IPS-18a (cell line): ENCODE results near the gene ZNHIT1.

Source experiments
- H3K27ac ChIP-seq: one replicate; pipeline ENCODE4 v1.5.1; 2013; ENCODE audit warnings: low read length
- H3K27me3 ChIP-seq: one replicate; pipeline ENCODE4 v1.6.1; 2013; ENCODE audit warnings: mild to moderate bottlenecking, low read length; ENCODE audit not compliant: control insufficient read depth, insufficient read depth
- H3K36me3 ChIP-seq: one replicate; pipeline ENCODE4 v1.6.1; 2013; ENCODE audit warnings: low read depth, low read length; ENCODE audit not compliant: control insufficient read depth
- H3K4me1 ChIP-seq: one replicate; pipeline ENCODE4 v1.6.1; 2013; ENCODE audit warnings: low read depth, low read length; ENCODE audit not compliant: control insufficient read depth
- H3K4me3 ChIP-seq: one replicate; pipeline ENCODE4 v1.5.1; 2013; ENCODE audit warnings: low read length
- H3K9ac ChIP-seq: one replicate; pipeline ENCODE4 v1.6.1; 2013; ENCODE audit warnings: mild to moderate bottlenecking, low read length, moderate library complexity
- H3K9me3 ChIP-seq: one replicate; pipeline ENCODE4 v1.6.1; 2013; ENCODE audit warnings: low read depth, low read length; ENCODE audit not compliant: control insufficient read depth

ZNHIT1 gene

GRCh38 chr7:101208794-101209193 lies 9.2 kb upstream of the ZNHIT1 start:
- no peak overlapping the region for H3K9ac ChIP-seq
- H3K36me3 ChIP-seq: peaks cover 7% of the 10 kb centered on the region
- H3K4me1 ChIP-seq: no peaks in the 10 kb centered on the region
- no peaks in the 10 kb centered on the region for H3K27me3 ChIP-seq
- no peak overlapping the region for H3K27ac ChIP-seq
- H3K9me3 ChIP-seq: no peaks in the 10 kb centered on the region
- no peak overlapping the region for H3K4me3 ChIP-seq

GRCh38 chr7:101210143-101210542 lies 7.8 kb upstream of the ZNHIT1 start:
- Histone ChIP-seq H3K9ac (no peak overlapping the region), H3K4me1 (no peaks in the 10 kb centered on the region), H3K36me3 (peaks cover 11% of the 10 kb centered on the region)

GRCh38 chr7:101211501-101211900 lies 6.5 kb upstream of the ZNHIT1 start:
- H3K9ac ChIP-seq: no peak overlapping the region
- peaks cover 11% of the 10 kb centered on the region for H3K36me3 ChIP-seq

More at GRCh38 chr7:101210143-101210542, 7.8 kb upstream of the ZNHIT1 start:
- no peak overlapping the region for H3K4me3 ChIP-seq
- H3K9me3 ChIP-seq: no peaks in the 10 kb centered on the region
- H3K27me3 ChIP-seq: no peaks in the 10 kb centered on the region
- H3K27ac ChIP-seq: no peak overlapping the region

GRCh38 chr7:101212014-101212413 lies 6.0 kb upstream of the ZNHIT1 start:
- Histone ChIP-seq H3K36me3 (peaks cover 11% of the 10 kb centered on the region), H3K9me3 (no peaks in the 10 kb centered on the region), H3K4me3 (no peak overlapping the region), H3K27ac (no peak overlapping the region), H3K4me1 (no peaks in the 10 kb centered on the region), H3K27me3 (no peaks in the 10 kb centered on the region), H3K9ac (no peak overlapping the region)

More at GRCh38 chr7:101211501-101211900, 6.5 kb upstream of the ZNHIT1 start:
- no peaks in the 10 kb centered on the region for H3K27me3 ChIP-seq
- H3K27ac ChIP-seq: no peak overlapping the region
- no peak overlapping the region for H3K4me3 ChIP-seq
- no peaks in the 10 kb centered on the region for H3K4me1 ChIP-seq
- H3K9me3 ChIP-seq: no peaks in the 10 kb centered on the region

- peaks cover 4% of the 10 kb centered on the region for H3K36me3 ChIP-seq
- no peaks in the 10 kb centered on the region for H3K9me3 ChIP-seq
- H3K4me3 ChIP-seq: peak overlapping the region; percentile 85
- H3K27ac ChIP-seq: no peak overlapping the region
- no peaks in the 10 kb centered on the region for H3K27me3 ChIP-seq
- peak overlapping the region; percentile 70 for H3K9ac ChIP-seq
- no peaks in the 10 kb centered on the region for H3K4me1 ChIP-seq
These were observed 1.7 kb upstream of the ZNHIT1 start for GRCh38 chr7:101216001-101216859.

- H3K4me1 ChIP-seq: no peaks in the 10 kb centered on the region
- no peaks in the 10 kb centered on the region for H3K27me3 ChIP-seq
- H3K27ac ChIP-seq: no peak overlapping the region
- peak overlapping the region; percentile 85 for H3K4me3 ChIP-seq
- H3K9ac ChIP-seq: peak overlapping the region; percentile 70
- H3K36me3 ChIP-seq: peaks cover 4% of the 10 kb centered on the region
- H3K9me3 ChIP-seq: no peaks in the 10 kb centered on the region
These were observed 1.0 kb upstream of the ZNHIT1 start for GRCh38 chr7:101216860-101217387.

GRCh38 chr7:101218236-101219125 lies 516 bp downstream of the ZNHIT1 start:
- no peaks in the 10 kb centered on the region for H3K27me3 ChIP-seq
- no peaks in the 10 kb centered on the region for H3K9me3 ChIP-seq
- H3K9ac ChIP-seq: peak overlapping the region; percentile 70
- no peaks in the 10 kb centered on the region for H3K4me1 ChIP-seq
- peak overlapping the region; percentile 7 for H3K27ac ChIP-seq
- H3K4me3 ChIP-seq: peak overlapping the region; percentile 85
- H3K36me3 ChIP-seq: peaks cover 8% of the 10 kb centered on the region

GRCh38 chr7:101220295-101220694 lies 2.3 kb downstream of the ZNHIT1 start:
- H3K4me1 ChIP-seq: no peaks in the 10 kb centered on the region
- H3K4me3 ChIP-seq: no peak overlapping the region
- peaks cover 10% of the 10 kb centered on the region for H3K36me3 ChIP-seq
- no peak overlapping the region for H3K9ac ChIP-seq
- no peaks in the 10 kb centered on the region for H3K27me3 ChIP-seq
- no peaks in the 10 kb centered on the region for H3K9me3 ChIP-seq
- no peak overlapping the region for H3K27ac ChIP-seq

- Histone ChIP-seq H3K9me3 (no peaks in the 10 kb centered on the region), H3K4me3 (no peak overlapping the region), H3K27me3 (no peaks in the 10 kb centered on the region), H3K36me3 (peaks cover 12% of the 10 kb centered on the region), H3K4me1 (no peaks in the 10 kb centered on the region), H3K9ac (no peak overlapping the region), H3K27ac (no peak overlapping the region)
These were observed 4.4 kb downstream of the ZNHIT1 start for GRCh38 chr7:101222275-101222830.

GRCh38 chr7:101223528-101223927 lies 5.6 kb downstream of the ZNHIT1 start:
- Histone ChIP-seq H3K9me3 (no peaks in the 10 kb centered on the region), H3K4me3 (no peak overlapping the region), H3K36me3 (peaks cover 12% of the 10 kb centered on the region), H3K4me1 (no peaks in the 10 kb centered on the region), H3K27me3 (no peaks in the 10 kb centered on the region), H3K27ac (no peak overlapping the region), H3K9ac (no peak overlapping the region)

GRCh38 chr7:101225650-101226049 lies 7.7 kb downstream of the ZNHIT1 start:
- Histone ChIP-seq H3K27me3 (no peaks in the 10 kb centered on the region), H3K4me1 (no peaks in the 10 kb centered on the region), H3K4me3 (no peak overlapping the region), H3K9ac (no peak overlapping the region), H3K9me3 (no peaks in the 10 kb centered on the region), H3K27ac (no peak overlapping the region), H3K36me3 (peaks cover 12% of the 10 kb centered on the region)
